Stimulated activated naive CD8-positive, alpha-beta T cell treated with anti-CD3 and anti-CD28 coated beads, Interleukin-15, Interleukin-2, amounts not matched to agents 100 ng/mL and 50 ng/mL, for 24 hours (primary cell): ENCODE data around the gene FBLN2.

Experiments
- H3K27ac Mint-ChIP-seq: one replicate; pipeline ENCODE4 v1.8.0; 2021; ENCODE audit warnings: mild to moderate bottlenecking, mixed read lengths
- H3K27me3 Mint-ChIP-seq: one replicate; pipeline ENCODE4 v1.8.0; 2021; ENCODE audit warnings: mixed read lengths
- H3K36me3 Mint-ChIP-seq: one replicate; pipeline ENCODE4 v1.8.0; 2021; ENCODE audit warnings: low read depth, mixed read lengths
- H3K4me1 Mint-ChIP-seq: one replicate; pipeline ENCODE4 v1.8.0; 2021; ENCODE audit warnings: low read depth, mixed read lengths
- H3K4me3 Mint-ChIP-seq: one replicate; pipeline ENCODE4 v1.8.0; 2021; ENCODE audit warnings: mild to moderate bottlenecking, mixed read lengths
- H3K9me3 Mint-ChIP-seq: one replicate; pipeline ENCODE4 v1.8.0; 2021; ENCODE audit warnings: mixed read lengths

The FBLN2 gene

GRCh38 chr3:13596426-13597205 is 47.7 kb downstream of the FBLN2 start:
- Mint-ChIP-seq H3K4me3 (no peak overlapping the region), H3K4me1 (no peaks in the 10 kb centered on the region), H3K9me3 (no peaks in the 10 kb centered on the region), H3K27me3 (peaks cover 3% of the 10 kb centered on the region), H3K36me3 (no peaks in the 10 kb centered on the region), H3K27ac (no peak overlapping the region)

DNA sequence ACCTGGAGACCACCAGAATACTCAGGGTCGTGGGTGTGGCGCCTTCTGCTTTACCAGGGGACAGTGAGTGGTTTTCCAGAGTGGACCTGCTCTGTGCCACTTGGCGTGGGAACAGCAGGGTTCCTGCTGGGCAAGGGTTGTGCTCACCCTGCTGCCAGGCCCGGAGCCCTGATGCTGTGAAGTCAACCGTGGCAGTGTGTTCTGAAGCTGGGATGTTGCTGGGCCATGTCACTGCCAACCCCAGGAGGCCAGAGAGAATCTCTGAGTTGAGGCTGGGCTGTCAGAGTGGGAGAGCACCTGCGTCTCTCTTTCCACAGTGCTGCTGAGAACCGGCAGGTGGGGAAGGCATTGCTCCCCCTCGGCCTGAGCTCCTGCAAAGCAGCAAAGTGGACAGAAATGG is 48.7 kb downstream of the FBLN2 start:
- no peaks in the 10 kb centered on the region for H3K36me3 Mint-ChIP-seq
- H3K4me3 Mint-ChIP-seq: no peak overlapping the region
- peaks cover 3% of the 10 kb centered on the region for H3K27me3 Mint-ChIP-seq
- no peaks in the 10 kb centered on the region for H3K9me3 Mint-ChIP-seq
- H3K27ac Mint-ChIP-seq: no peak overlapping the region
- H3K4me1 Mint-ChIP-seq: no peaks in the 10 kb centered on the region

GRCh38 chr3:13598201-13598600 is 49.3 kb downstream of the FBLN2 start:
- H3K9me3 Mint-ChIP-seq: no peaks in the 10 kb centered on the region
- H3K4me1 Mint-ChIP-seq: no peaks in the 10 kb centered on the region
- peaks cover 3% of the 10 kb centered on the region for H3K27me3 Mint-ChIP-seq
- no peak overlapping the region for H3K4me3 Mint-ChIP-seq
- no peaks in the 10 kb centered on the region for H3K36me3 Mint-ChIP-seq
- H3K27ac Mint-ChIP-seq: no peak overlapping the region

- no peak overlapping the region for H3K4me3 Mint-ChIP-seq
- H3K27ac Mint-ChIP-seq: no peak overlapping the region
- H3K27me3 Mint-ChIP-seq: peaks cover 3% of the 10 kb centered on the region
- no peaks in the 10 kb centered on the region for H3K4me1 Mint-ChIP-seq
- no peaks in the 10 kb centered on the region for H3K9me3 Mint-ChIP-seq
- H3K36me3 Mint-ChIP-seq: no peaks in the 10 kb centered on the region
Observed at GRCh38 chr3:13598926-13599886, 50.3 kb downstream of the FBLN2 start.

GRCh38 chr3:13599887-13600450 is 51.0 kb downstream of the FBLN2 start:
- no peak overlapping the region for H3K27ac Mint-ChIP-seq
- H3K27me3 Mint-ChIP-seq: peaks cover 3% of the 10 kb centered on the region
- no peaks in the 10 kb centered on the region for H3K4me1 Mint-ChIP-seq
- H3K36me3 Mint-ChIP-seq: no peaks in the 10 kb centered on the region
- no peak overlapping the region for H3K4me3 Mint-ChIP-seq
- no peaks in the 10 kb centered on the region for H3K9me3 Mint-ChIP-seq

GRCh38 chr3:13600950-13601691 is 52.2 kb downstream of the FBLN2 start:
- H3K9me3 Mint-ChIP-seq: no peaks in the 10 kb centered on the region
- H3K4me3 Mint-ChIP-seq: no peak overlapping the region
- peaks cover 3% of the 10 kb centered on the region for H3K27me3 Mint-ChIP-seq
- no peaks in the 10 kb centered on the region for H3K4me1 Mint-ChIP-seq
- no peak overlapping the region for H3K27ac Mint-ChIP-seq
- no peaks in the 10 kb centered on the region for H3K36me3 Mint-ChIP-seq

DNA sequence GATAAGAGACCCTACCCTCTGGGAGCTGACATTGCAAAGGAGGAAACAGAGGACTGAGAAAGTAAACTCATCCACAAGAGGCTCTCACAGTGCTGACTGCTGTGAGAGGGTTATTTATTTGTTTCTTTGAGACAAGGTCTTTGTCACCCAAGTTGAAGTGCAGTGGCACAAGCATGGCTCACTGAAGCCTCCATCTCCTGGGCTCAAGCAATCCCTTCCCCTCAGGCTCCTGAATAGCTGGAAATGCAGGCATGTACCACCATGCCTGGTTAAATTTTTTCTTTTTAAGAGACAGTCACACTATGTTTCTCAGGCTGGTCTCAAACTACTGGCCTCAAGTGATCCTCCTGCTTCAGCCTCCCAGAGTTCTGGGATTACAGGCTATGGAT is 52.8 kb downstream of the FBLN2 start:
- H3K36me3 Mint-ChIP-seq: no peaks in the 10 kb centered on the region
- H3K4me1 Mint-ChIP-seq: no peaks in the 10 kb centered on the region
- H3K27me3 Mint-ChIP-seq: no peaks in the 10 kb centered on the region
- H3K4me3 Mint-ChIP-seq: no peak overlapping the region
- no peaks in the 10 kb centered on the region for H3K9me3 Mint-ChIP-seq
- H3K27ac Mint-ChIP-seq: no peak overlapping the region

GRCh38 chr3:13605555-13605954 is 56.6 kb downstream of the FBLN2 start:
- H3K4me1 Mint-ChIP-seq: no peaks in the 10 kb centered on the region
- H3K36me3 Mint-ChIP-seq: no peaks in the 10 kb centered on the region
- H3K27ac Mint-ChIP-seq: no peak overlapping the region
- no peak overlapping the region for H3K4me3 Mint-ChIP-seq
- H3K27me3 Mint-ChIP-seq: no peaks in the 10 kb centered on the region
- no peaks in the 10 kb centered on the region for H3K9me3 Mint-ChIP-seq

DNA sequence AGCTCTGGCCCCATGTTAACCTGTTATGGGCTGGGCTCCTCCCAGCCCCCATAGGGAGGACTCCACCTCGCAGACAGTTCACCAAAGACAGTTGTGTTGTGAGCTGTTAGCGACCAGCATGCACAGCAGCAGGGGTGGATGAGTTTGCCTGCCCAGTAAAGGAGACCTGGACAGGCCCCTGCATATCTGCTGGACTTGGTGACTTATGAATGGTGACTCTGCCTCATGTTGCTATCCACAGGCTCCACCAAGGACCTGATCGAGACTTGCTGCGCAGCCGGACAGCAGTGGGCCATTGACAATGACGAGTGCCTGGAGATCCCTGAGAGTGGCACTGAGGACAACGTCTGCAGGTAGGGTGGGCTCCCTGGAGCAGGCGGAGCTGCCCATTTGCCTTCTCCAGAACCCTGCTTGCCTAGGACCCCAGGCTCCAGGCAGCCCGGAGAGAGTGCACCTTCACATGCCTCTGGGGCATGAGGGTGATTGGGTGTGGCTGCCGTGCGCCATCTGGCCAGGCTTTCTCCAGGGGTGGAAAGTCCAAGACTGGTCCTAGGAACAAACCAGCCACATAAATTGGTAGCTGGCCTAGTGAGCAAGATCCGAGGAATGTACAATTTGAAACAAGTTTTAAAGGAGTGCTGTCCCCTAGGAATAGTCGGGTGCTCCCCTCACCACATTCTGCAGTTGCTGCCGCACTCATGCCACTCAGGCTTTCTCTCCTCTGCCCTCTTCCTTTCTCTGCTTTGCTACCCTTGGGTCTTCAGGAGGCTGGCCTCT is 59.1 kb downstream of the FBLN2 start:
- no peaks in the 10 kb centered on the region for H3K27me3 Mint-ChIP-seq
- H3K4me1 Mint-ChIP-seq: no peaks in the 10 kb centered on the region
- no peaks in the 10 kb centered on the region for H3K36me3 Mint-ChIP-seq
- no peak overlapping the region for H3K4me3 Mint-ChIP-seq
- no peak overlapping the region for H3K27ac Mint-ChIP-seq
- H3K9me3 Mint-ChIP-seq: no peaks in the 10 kb centered on the region

DNA sequence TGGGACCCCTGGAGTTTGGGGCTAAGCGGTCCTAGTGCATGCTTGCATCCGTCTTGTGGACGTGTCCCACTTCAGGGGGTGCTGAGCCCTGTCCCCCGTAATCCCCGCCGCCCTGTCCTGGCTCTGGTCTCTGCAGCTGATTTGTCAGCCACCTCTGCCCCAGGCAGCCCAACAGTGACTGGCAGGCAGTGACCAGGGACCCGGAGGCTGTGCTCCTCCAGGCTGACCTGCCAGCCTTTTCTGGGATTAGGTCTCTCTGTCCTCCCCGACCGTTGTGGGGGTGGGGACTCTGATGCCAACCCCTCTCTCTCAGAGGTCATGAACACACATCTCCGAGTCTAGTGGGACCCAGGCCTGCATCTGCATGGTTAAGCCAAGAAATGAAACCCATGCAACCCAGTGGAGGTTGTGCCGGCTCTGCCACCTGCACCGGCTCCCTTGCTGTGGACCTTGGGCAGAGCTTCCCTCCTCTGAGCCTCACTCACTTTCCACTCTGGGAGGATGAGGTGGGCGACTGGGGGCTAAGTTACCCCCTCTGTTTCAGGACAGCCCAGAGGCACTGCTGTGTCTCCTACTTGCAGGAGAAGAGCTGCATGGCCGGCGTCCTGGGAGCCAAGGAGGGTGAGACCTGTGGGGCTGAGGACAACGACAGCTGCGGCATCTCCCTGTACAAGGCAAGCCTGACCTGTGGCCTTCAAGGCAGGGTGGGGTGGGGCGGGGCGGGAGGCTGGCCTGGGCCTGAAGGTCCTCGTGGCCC is 60.2 kb downstream of the FBLN2 start:
- H3K4me1 Mint-ChIP-seq: no peaks in the 10 kb centered on the region
- H3K27ac Mint-ChIP-seq: no peak overlapping the region
- H3K4me3 Mint-ChIP-seq: no peak overlapping the region
- H3K27me3 Mint-ChIP-seq: no peaks in the 10 kb centered on the region
- no peaks in the 10 kb centered on the region for H3K36me3 Mint-ChIP-seq
- H3K9me3 Mint-ChIP-seq: no peaks in the 10 kb centered on the region

DNA sequence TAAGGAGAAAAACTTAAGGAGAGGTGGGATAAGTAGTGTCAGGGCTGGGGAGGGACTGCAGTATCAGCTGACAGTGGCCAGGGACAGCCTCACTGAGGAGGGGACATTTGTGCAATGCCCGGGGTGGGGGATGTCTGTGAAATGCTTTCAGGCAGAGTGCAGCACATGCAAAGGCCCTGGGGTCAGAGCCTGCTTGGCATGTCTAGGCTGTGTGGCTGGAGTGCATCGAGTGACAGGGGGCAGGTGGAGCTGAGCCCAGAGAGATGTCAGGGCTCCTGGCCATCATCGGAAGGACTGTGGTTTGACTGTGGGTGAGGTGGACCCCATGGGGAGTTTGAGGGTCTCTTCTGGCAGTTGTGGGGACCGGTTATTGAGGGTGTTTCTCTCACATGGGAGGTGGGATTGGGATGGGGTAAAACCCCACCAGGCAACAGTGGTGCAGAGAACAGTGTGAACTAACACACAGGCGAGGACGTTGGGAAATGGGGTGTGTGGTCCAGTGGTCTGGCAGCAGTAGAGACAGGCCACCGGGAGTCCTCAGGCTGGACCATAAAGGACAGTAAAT is 61.2 kb downstream of the FBLN2 start:
- H3K27me3 Mint-ChIP-seq: no peaks in the 10 kb centered on the region
- no peaks in the 10 kb centered on the region for H3K4me1 Mint-ChIP-seq
- no peak overlapping the region for H3K4me3 Mint-ChIP-seq
- H3K27ac Mint-ChIP-seq: no peak overlapping the region
- H3K36me3 Mint-ChIP-seq: no peaks in the 10 kb centered on the region
- H3K9me3 Mint-ChIP-seq: no peaks in the 10 kb centered on the region

GRCh38 chr3:13611221-13611620 is 62.3 kb downstream of the FBLN2 start:
- Mint-ChIP-seq H3K9me3 (no peaks in the 10 kb centered on the region), H3K4me3 (no peak overlapping the region), H3K27me3 (no peaks in the 10 kb centered on the region), H3K4me1 (no peaks in the 10 kb centered on the region), H3K36me3 (no peaks in the 10 kb centered on the region), H3K27ac (no peak overlapping the region)

- Mint-ChIP-seq H3K36me3 (no peaks in the 10 kb centered on the region), H3K27ac (no peak overlapping the region), H3K4me3 (no peak overlapping the region), H3K9me3 (no peaks in the 10 kb centered on the region), H3K27me3 (no peaks in the 10 kb centered on the region), H3K4me1 (no peaks in the 10 kb centered on the region)
Observed at GRCh38 chr3:13612829-13613228, 63.9 kb downstream of the FBLN2 start.
